ENCODE data around the gene MACROD2.

The MACROD2 gene

GRCh38 chr20:14493408-14493807, 498.1 kb downstream of the MACROD2 start:
- TF ChIP-seq JUND (IDR thresholded peaks at IDR 0.05; ENCODE audit: low read depth) = no peak
- no peak for DNase-seq (ENCODE audit: low read depth in 1 of 2, low spot score in 1 of 2)
- in situ Hi-C loops (cut with HindIII; ENCODE audit: low pct_unique_long_range_greater_than_20kb, low sequenced_read_pairs) = no loop called here

GRCh38 chr20:14494355-14494754, 499.0 kb downstream of the MACROD2 start:
- in situ Hi-C loops (cut with HindIII; ENCODE audit: low pct_unique_long_range_greater_than_20kb, low sequenced_read_pairs) = no loop called here
- DNase-seq (ENCODE audit: low read depth in 1 of 2, low spot score in 1 of 2) = no peak
- no peak for TF ChIP-seq JUND (IDR thresholded peaks at IDR 0.05; ENCODE audit: low read depth)

GRCh38 chr20:14495066-14495465, 499.8 kb downstream of the MACROD2 start:
- DNase-seq (ENCODE audit: low read depth in 1 of 2, low spot score in 1 of 2) = no peak
- in situ Hi-C loops (cut with HindIII; ENCODE audit: low pct_unique_long_range_greater_than_20kb, low sequenced_read_pairs) = no loop called here
- no peak for TF ChIP-seq JUND (IDR thresholded peaks at IDR 0.05; ENCODE audit: low read depth)

- DNase-seq (ENCODE audit: low read depth in 1 of 2, low spot score in 1 of 2) = no peak
- TF ChIP-seq JUND (IDR thresholded peaks at IDR 0.05; ENCODE audit: low read depth) = no peak
- in situ Hi-C loops (cut with HindIII; ENCODE audit: low pct_unique_long_range_greater_than_20kb, low sequenced_read_pairs) = no loop called here
These were observed 501.7 kb downstream of the MACROD2 start for GRCh38 chr20:14497004-14497403.

GRCh38 chr20:14498772-14499171, 503.5 kb downstream of the MACROD2 start:
- in situ Hi-C loops (cut with HindIII; ENCODE audit: low pct_unique_long_range_greater_than_20kb, low sequenced_read_pairs) = no loop called here
- DNase-seq (ENCODE audit: low read depth in 1 of 2, low spot score in 1 of 2) = no peak
- TF ChIP-seq JUND (IDR thresholded peaks at IDR 0.05; ENCODE audit: low read depth) = no peak

GRCh38 chr20:14505476-14505875, 510.2 kb downstream of the MACROD2 start:
- no peak for TF ChIP-seq JUND (IDR thresholded peaks at IDR 0.05; ENCODE audit: low read depth)
- DNase-seq (ENCODE audit: low read depth in 1 of 2, low spot score in 1 of 2) = no peak
- in situ Hi-C loops (cut with HindIII; ENCODE audit: low pct_unique_long_range_greater_than_20kb, low sequenced_read_pairs) = no loop called here

- no peak for TF ChIP-seq JUND (IDR thresholded peaks at IDR 0.05; ENCODE audit: low read depth)
- in situ Hi-C loops (cut with HindIII; ENCODE audit: low pct_unique_long_range_greater_than_20kb, low sequenced_read_pairs) = no loop called here
- DNase-seq (ENCODE audit: low read depth in 1 of 2, low spot score in 1 of 2) = no peak
These were observed 512.4 kb downstream of the MACROD2 start for GRCh38 chr20:14507711-14508110.

- in situ Hi-C loops (cut with HindIII; ENCODE audit: low pct_unique_long_range_greater_than_20kb, low sequenced_read_pairs) = no loop called here
- no peak for DNase-seq (ENCODE audit: low read depth in 1 of 2, low spot score in 1 of 2)
- no peak for TF ChIP-seq JUND (IDR thresholded peaks at IDR 0.05; ENCODE audit: low read depth)
These were observed 515.0 kb downstream of the MACROD2 start for GRCh38 chr20:14510341-14510740.

GRCh38 chr20:14512839-14513238, 517.5 kb downstream of the MACROD2 start:
- in situ Hi-C loops (cut with HindIII; ENCODE audit: low pct_unique_long_range_greater_than_20kb, low sequenced_read_pairs) = no loop called here
- TF ChIP-seq JUND (IDR thresholded peaks at IDR 0.05; ENCODE audit: low read depth) = no peak
- peak in 1 of 2 experiments; percentile 2 for DNase-seq (ENCODE audit: low read depth in 1 of 2, low spot score in 1 of 2)

GRCh38 chr20:14518648-14519047, 523.3 kb downstream of the MACROD2 start:
- in situ Hi-C loops (cut with HindIII; ENCODE audit: low pct_unique_long_range_greater_than_20kb, low sequenced_read_pairs) = no loop called here
- TF ChIP-seq JUND (IDR thresholded peaks at IDR 0.05; ENCODE audit: low read depth) = no peak
- no peak for DNase-seq (ENCODE audit: low read depth in 1 of 2, low spot score in 1 of 2)

GRCh38 chr20:14521016-14521415, 525.7 kb downstream of the MACROD2 start:
- in situ Hi-C loops (cut with HindIII; ENCODE audit: low pct_unique_long_range_greater_than_20kb, low sequenced_read_pairs) = no loop called here
- no peak for TF ChIP-seq JUND (IDR thresholded peaks at IDR 0.05; ENCODE audit: low read depth)
- DNase-seq (ENCODE audit: low read depth in 1 of 2, low spot score in 1 of 2) = no peak

GRCh38 chr20:14521436-14521835, 526.1 kb downstream of the MACROD2 start:
- in situ Hi-C loops (cut with HindIII; ENCODE audit: low pct_unique_long_range_greater_than_20kb, low sequenced_read_pairs) = no loop called here
- TF ChIP-seq JUND (IDR thresholded peaks at IDR 0.05; ENCODE audit: low read depth) = no peak
- no peak for DNase-seq (ENCODE audit: low read depth in 1 of 2, low spot score in 1 of 2)

GRCh38 chr20:14522595-14522994, 527.3 kb downstream of the MACROD2 start:
- TF ChIP-seq JUND (IDR thresholded peaks at IDR 0.05; ENCODE audit: low read depth) = no peak
- in situ Hi-C loops (cut with HindIII; ENCODE audit: low pct_unique_long_range_greater_than_20kb, low sequenced_read_pairs) = no loop called here
- no peak for DNase-seq (ENCODE audit: low read depth in 1 of 2, low spot score in 1 of 2)

GRCh38 chr20:14523090-14523489, 527.8 kb downstream of the MACROD2 start:
- TF ChIP-seq JUND (IDR thresholded peaks at IDR 0.05; ENCODE audit: low read depth) = no peak
- in situ Hi-C loops (cut with HindIII; ENCODE audit: low pct_unique_long_range_greater_than_20kb, low sequenced_read_pairs) = no loop called here
- DNase-seq (ENCODE audit: low read depth in 1 of 2, low spot score in 1 of 2) = no peak

Data from T47D (cell line).